IPS DF 4.7 (cell line): Measurements from ENCODE around the gene TPST1.
"Not testable (repeated sequence)": the region's sequence is repeated elsewhere in the genome, so short reads cannot be mapped to it uniquely, and the experiment has no call there.

Experiments
- DNase-seq: peaks from one replicate; pipeline ENCODE4 v3.0.0-alpha.2; 2013; ENCODE audit warnings: low spot score; ENCODE audit errors: extremely low read depth

The TPST1 gene

GRCh38 chr7:66204822-66205740, at the start of gene TPST1:
Gene TPST1, plus strand, starts transcription at chr7:66205334. Its CDS starts 35,092 bp downstream, at chr7:66240426.
- DNase-seq = peak; percentile 58

DNA sequence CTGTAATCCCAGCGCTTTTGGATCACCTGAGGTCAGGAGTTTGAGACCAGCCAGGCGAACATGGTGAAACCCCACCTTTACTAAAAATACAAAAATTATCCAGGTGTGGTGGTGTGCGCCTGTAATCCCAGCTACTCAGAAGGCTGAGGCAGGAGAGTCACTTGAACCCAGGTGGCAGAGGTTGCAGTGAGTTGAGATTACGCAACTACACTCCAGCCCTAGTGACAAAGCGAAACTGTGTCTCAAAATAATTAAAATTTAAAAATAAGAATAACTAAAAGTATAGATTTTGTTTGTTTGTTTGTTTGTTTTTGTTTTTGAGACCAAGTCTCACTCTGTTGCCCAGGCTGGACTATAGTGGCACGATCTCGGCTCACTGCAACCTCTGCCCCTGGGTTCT, 49.1 kb upstream of the TPST1 start:
- DNase-seq = not testable (repeated sequence)

- no peak for DNase-seq
Observed at GRCh38 chr7:66157060-66157459, 48.1 kb upstream of the TPST1 start.

DNA sequence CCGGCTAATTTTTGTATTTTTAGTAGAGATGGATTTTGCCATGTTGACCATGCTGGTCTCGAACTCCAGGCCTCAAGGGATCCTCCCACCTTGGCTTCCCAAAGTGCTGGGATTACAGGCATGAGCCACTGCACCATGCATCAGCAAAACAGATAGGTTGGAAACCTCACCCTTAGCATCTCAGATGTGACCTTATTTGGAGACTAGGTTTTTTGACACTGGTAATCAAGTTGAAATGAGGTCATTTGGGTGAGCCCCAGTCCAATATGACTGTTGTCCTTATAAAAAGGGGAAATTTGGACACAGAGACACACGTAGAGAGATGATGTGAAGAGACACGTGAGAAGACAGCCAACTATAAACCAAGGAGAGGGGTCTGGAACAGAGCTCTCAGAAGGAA, 42.5 kb upstream of the TPST1 start:
- DNase-seq = no peak

DNA sequence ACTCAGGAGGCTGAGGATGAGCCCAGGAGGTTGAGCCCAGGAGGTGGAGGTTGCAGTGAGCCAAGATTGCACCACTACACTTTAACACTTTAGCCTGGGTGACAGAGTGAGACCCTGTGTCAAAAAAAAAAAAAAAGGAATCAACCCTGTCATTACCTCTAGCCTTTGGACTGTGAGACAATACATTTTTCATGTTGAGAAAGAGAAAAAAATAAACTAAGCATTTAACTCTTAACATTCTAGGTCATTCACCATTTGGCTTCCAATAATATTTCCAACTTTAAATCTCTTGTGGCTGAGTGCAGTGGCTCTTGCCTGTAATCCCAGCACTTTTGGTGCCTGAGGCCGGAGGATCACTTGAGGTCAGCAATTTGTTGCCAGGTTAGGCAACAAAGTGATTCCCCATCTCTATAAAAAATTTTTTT, 41.9 kb upstream of the TPST1 start:
- no peak for DNase-seq

GRCh38 chr7:66164356-66164755, 40.8 kb upstream of the TPST1 start:
- no peak for DNase-seq

GRCh38 chr7:66167773-66168387, 37.3 kb upstream of the TPST1 start:
- no peak for DNase-seq

DNA sequence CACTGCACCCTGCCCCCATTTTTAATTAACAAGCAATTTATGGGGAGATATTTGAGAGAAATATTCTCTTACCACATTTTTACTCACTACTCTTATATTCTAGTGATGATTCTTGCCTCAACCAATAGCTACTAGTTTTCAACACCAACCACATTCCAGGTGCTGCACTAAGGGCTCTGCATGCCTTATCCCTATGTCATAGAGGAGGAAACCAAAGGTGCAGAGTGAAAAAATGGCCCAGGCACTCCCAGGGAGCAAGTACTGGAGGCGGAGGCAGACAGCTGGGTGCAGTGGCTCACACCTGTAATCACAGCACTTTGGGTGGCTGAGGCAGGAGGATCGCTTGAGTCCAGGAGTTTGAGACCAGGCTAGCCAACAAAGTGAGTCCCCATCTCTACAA, 35.5 kb upstream of the TPST1 start:
- no peak for DNase-seq

- DNase-seq = no peak
Observed at GRCh38 chr7:66170309-66171231, 34.6 kb upstream of the TPST1 start.

DNA sequence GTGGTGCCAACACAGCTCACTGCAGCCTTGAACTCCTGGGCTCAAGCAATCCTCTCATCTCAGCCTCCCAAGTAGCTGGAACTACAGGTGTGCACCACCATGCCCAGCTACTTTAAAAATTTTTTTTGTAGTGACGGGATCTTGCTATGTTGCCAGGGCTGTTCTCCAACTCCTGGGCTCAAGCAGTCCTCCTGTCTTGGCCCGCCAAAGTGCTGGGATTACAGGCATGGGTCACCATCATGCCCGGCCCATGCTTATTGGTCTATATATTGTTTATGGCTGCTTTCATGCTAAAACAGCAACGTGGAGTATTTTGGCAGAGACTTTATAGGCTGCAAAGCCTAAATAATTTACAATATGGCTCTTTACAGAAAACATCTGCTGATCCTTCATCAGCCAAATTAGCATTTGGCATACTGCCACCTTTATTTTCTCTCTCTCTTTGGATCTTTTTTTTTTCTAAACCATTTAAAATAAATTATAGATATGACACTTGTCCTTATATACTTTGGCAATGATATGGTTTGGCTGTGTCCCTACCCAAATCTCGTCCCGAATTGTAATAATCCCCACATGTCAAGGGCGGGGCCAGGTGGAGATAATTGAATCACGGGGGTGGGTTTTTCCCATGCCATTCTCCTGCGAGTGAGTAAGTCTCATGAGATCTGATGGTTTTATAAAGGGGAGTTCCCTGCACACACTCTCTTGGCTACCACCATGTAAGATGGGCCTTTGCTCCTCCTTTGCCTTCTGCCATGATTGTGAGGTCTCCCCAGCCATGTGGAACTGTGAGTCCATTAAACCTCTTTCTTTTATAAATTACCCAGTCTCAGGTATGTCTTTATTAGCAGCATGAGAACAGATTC, 32.4 kb upstream of the TPST1 start:
- not testable (repeated sequence) for DNase-seq

GRCh38 chr7:66173856-66174255, 31.3 kb upstream of the TPST1 start:
- DNase-seq = no peak

DNA sequence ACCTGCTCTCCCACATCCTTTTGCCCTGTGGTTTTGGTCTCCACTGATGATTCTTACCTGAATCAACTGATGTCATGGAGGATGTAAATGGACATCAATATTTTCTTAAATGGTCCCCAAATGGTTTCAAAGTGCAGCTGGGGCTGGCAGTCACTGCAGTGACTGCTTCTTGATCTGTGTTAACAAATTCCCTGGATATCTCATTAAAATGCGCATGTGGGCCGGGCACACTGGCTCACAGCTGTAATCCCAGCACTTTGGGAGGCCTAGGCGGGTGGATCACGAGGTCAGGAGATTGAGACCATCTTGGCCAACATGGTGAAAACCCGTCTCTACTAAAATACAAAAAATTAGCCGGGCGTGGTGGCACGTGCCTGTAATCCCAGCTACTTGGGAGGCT, 30.1 kb upstream of the TPST1 start:
- DNase-seq = not testable (repeated sequence)

- DNase-seq = no peak
Observed at GRCh38 chr7:66176914-66177313, 28.2 kb upstream of the TPST1 start.

DNA sequence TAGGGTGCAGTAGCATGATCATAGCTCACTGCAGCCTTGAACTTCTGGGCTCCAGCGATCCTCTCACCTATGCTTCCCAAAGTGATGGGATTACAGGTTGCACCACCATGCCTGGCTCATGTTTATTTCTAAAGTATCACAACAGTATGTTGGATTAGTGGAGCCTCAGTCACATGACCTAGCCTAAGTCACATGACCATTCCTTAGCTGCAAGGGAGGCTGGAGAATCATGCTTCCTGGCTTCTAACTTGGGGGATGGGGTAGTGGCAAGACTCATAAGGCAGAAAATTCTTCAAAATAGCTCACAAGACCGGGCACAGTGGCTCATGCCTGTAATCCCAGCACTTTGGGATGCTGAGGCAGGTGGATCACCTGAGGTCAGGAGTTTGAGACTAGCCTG, 26.9 kb upstream of the TPST1 start:
- no peak for DNase-seq

GRCh38 chr7:66181329-66181728, 23.8 kb upstream of the TPST1 start:
- no peak for DNase-seq

- DNase-seq = no peak
Observed at GRCh38 chr7:66181845-66182244, 23.3 kb upstream of the TPST1 start.

DNA sequence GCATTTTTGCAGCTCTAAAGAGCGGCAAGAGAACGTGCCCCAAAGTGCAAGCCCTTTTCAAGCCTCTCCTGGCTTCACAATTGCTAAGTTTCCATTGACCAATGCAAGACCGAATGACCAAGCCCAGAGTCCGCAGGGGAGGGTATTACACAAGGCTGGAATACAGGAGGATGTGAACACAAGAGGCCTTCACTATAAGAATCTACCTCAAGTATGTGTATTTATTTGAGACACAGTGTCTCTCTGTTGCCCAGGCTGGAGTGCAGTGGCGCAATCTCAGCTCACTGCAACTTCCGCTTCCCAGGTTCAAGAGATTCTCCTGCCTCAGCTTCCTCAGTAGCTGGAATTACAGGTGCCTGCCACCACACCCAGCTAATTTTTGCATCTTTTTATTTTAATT, 22.2 kb upstream of the TPST1 start:
- no peak for DNase-seq

DNA sequence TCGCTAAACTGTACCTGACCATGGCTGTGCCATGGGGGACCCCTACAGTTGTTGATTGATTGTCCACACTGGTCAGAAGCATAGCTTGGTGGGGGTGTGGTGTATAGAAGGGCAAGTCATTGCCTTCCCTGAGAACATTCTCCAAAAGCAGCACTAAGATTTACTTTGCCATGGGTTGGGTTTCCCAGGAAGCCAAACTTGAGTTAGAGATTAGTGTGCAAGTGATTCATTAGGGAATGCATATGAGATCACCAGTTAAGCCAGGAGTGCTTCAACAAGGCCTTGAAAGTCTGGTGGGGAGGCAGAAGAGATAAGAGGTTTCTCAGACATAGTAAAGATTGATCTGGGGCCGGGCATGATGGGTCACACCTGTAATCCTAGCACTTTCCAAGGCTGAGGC, 21.4 kb upstream of the TPST1 start:
- no peak for DNase-seq

DNA sequence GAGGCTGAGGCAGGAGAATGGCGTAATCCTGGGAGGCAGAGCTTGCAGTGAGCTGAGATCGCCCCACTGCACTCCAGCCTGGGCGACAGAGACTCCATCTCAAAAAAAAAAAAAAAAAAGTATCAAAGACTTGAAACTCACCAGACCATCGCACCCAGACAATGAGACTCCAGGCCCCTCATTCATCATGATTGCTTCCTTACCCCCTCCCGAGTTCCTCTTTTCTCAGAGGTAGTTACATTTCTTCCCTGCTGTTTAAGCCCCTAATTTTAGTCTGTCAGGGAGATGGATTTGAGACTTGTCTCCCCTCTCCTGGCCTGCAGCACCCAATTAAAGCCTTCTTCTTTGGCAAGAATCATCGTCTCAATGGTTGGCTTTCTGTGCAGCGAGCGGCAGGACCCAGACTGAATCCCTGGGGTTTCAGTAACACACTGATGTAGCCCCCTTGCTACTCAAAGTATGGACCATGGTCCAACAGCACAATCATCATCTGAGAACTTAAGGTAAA, 19.4 kb upstream of the TPST1 start:
- no peak for DNase-seq

- no peak for DNase-seq
Observed at GRCh38 chr7:66186991-66187390, 18.1 kb upstream of the TPST1 start.

- no peak for DNase-seq
Observed at GRCh38 chr7:66187905-66188304, 17.2 kb upstream of the TPST1 start.
